Left lung (tissue), 14 donors: ENCODE measurements around the gene NTM. TPM values are rescaled to one million over a fixed set of nuclear protein-coding genes. Genes with fewer than 3 reads are reported as not detected.
A peak's percentile ranks its signal among the peaks of the same experiment; 100 is the strongest.

Source experiments
- ATAC-seq: fragments of 200-7000 bp; cut with Tn5 transposase; one replicate; pipeline ENCODE4 v1.9.1; 2020; ENCODE audit warnings: moderate library complexity
- DNase-seq, 4 donors: peaks; one replicate each; pipeline ENCODE4 v3.0.0-alpha.2; 2013 to 2020
- H3K27ac ChIP-seq, 2 donors: fragments of 200-600 bp; sonication (generic) in 1 of 2; one replicate each; pipeline versions ENCODE4 v1.5.0 to v1.8.0; 2020 to 2021
- H3K27me3 ChIP-seq, 2 donors: fragments of 200-600 bp; sonication (generic) in 1 of 2; one replicate each; pipeline versions ENCODE4 v1.5.0 to v1.8.0; 2020 to 2021
- H3K36me3 ChIP-seq, 2 donors: fragments of 200-600 bp; sonication (generic) in 1 of 2; one replicate each; pipeline versions ENCODE4 v1.5.0 to v1.8.0; 2020 to 2021
- H3K4me1 ChIP-seq, 2 donors: fragments of 200-600 bp; one replicate each; pipeline ENCODE4 v1.8.0; 2021
- H3K4me3 ChIP-seq, 2 donors: fragments of 200-600 bp; sonication (generic) in 1 of 2; one replicate each; pipeline versions ENCODE4 v1.5.0 to v1.8.0; 2020 to 2021; ENCODE audit warnings: mild to moderate bottlenecking in 1 of 2
- H3K9me3 ChIP-seq, 2 donors: fragments of 200-600 bp; sonication (generic) in 1 of 2; one replicate each; pipeline versions ENCODE4 v1.5.0 to v1.8.0; 2020 to 2021
- intact Hi-C, 2 donors: fragments of 100-400 bp; cut with DNase I; formaldehyde crosslinking; loops; one replicate each; pipeline versions ENCODE4 v1.11.2 to v1.14.2; 2022
- long read RNA-seq, 12 donors: library from polyadenylated mRNA in 2 of 12; unstranded in 2 of 12; transcript quantifications; one replicate each; pipeline ENCODE4 v2.0.0 and lab custom pipeline, GENCODE V29; 2019 to 2026
- polyA plus RNA-seq, 6 donors: library from polyadenylated mRNA; unstranded; fragments of 120-200 nt; gene quantifications; one replicate each; pipeline ENCODE4 v1.2.1, GENCODE V29; 2013; ENCODE audit not compliant: insufficient read length in 6 of 6
- total RNA-seq, 2 donors: library from RNA; stranded (reverse); fragmentation: NEBNext Ultra II Directional; extraction: Animal tissue kit (Norgen Biotek cat#: 25700); gene quantifications; one replicate each; pipeline ENCODE4 v1.2.1, GENCODE V29; 2021
- TF ChIP-seq, protein P1 (sequence below), 2 donors: fragments of 200-600 bp; sonication (generic) in 1 of 2; IDR thresholded peaks; one replicate each; pipeline versions ENCODE4 v1.5.0 to v1.8.0; 2021; ENCODE audit warnings: antibody characterized with exemption in 2 of 2
- donor health status: DM: no; HTN: yes; CAD: no.
- donor health status: DM: no; HTN: no; CAD: no.

NTM gene
- 10 to 100 TPM in 1 of 2 donors, 1 to 10 TPM in 1; 9.5 to 21.6 TPM for total RNA-seq
- 10 to 100 TPM; 16.3 to 31.0 (median 21.1) TPM for polyA plus RNA-seq
- long read RNA-seq, donor 1, partial matches to known transcripts, result 0 of 4 reads
- long read RNA-seq, donor 1, other reads (novel, unspliced or antisense), result 0 of 4 reads
- long read RNA-seq, donor 2, transcript NTM-206 (7 exons, 2,583 nt), result major isoform, 7 of 10 reads
- long read RNA-seq, donor 2, partial matches to known transcripts, result 0 of 10 reads
- long read RNA-seq, donor 2, other reads (novel, unspliced or antisense), result 0 of 10 reads
- long read RNA-seq, donor 3, partial matches to known transcripts, result 0 of 6 reads
- long read RNA-seq, donor 3, other reads (novel, unspliced or antisense), result 0 of 6 reads
- long read RNA-seq, donor 4, partial matches to known transcripts, result 0 of 1 reads
- long read RNA-seq, donor 4, other reads (novel, unspliced or antisense), result 1 of 1 reads
- long read RNA-seq, donor 5, partial matches to known transcripts, result 0 of 4 reads
- long read RNA-seq, donor 5, other reads (novel, unspliced or antisense), result 0 of 4 reads
- long read RNA-seq, donor 6, partial matches to known transcripts, result 0 of 2 reads
- long read RNA-seq, donor 6, other reads (novel, unspliced or antisense), result 0 of 2 reads
- long read RNA-seq, donor 7, partial matches to known transcripts, result 0 of 2 reads
- long read RNA-seq, donor 7, other reads (novel, unspliced or antisense), result 0 of 2 reads
- long read RNA-seq, donor 8, transcript NTM-206 (7 exons, 2,583 nt), result major isoform, 5 of 10 reads
- long read RNA-seq, donor 8, transcript NTM-221 (6 exons, 2,550 nt), result major isoform, 5 of 10 reads
- long read RNA-seq, donor 8, partial matches to known transcripts, result 0 of 10 reads
- long read RNA-seq, donor 8, other reads (novel, unspliced or antisense), result 0 of 10 reads
- long read RNA-seq, donor 9, result 0 reads
- long read RNA-seq, donor 10, partial matches to known transcripts, result 0 of 3 reads
- long read RNA-seq, donor 10, other reads (novel, unspliced or antisense), result 3 of 3 reads
- long read RNA-seq, donor 11, transcript NTM-206 (7 exons, 2,583 nt), result minor isoform, 7 of 113 reads
- long read RNA-seq, donor 11, transcript NTM-221 (6 exons, 2,550 nt), result major isoform, 45 of 113 reads
- long read RNA-seq, donor 11, partial matches to known transcripts, result 52 of 113 reads
- long read RNA-seq, donor 11, other reads (novel, unspliced or antisense), result 8 of 113 reads
- long read RNA-seq, donor 12, partial matches to known transcripts, result 0 of 3 reads
- long read RNA-seq, donor 12, other reads (novel, unspliced or antisense), result 0 of 3 reads

GRCh38 chr11:131370090-131370751 is at the start of gene NTM:
NTM (plus strand) TSS chr11:131370615.
- peak in 2 of 4 donors; percentile 62 to 73 for DNase-seq
- H3K27me3 ChIP-seq, result peaks cover 23 to 48% of the 10 kb centered on the region in 2 donors
- TF ChIP-seq, protein P1, sequence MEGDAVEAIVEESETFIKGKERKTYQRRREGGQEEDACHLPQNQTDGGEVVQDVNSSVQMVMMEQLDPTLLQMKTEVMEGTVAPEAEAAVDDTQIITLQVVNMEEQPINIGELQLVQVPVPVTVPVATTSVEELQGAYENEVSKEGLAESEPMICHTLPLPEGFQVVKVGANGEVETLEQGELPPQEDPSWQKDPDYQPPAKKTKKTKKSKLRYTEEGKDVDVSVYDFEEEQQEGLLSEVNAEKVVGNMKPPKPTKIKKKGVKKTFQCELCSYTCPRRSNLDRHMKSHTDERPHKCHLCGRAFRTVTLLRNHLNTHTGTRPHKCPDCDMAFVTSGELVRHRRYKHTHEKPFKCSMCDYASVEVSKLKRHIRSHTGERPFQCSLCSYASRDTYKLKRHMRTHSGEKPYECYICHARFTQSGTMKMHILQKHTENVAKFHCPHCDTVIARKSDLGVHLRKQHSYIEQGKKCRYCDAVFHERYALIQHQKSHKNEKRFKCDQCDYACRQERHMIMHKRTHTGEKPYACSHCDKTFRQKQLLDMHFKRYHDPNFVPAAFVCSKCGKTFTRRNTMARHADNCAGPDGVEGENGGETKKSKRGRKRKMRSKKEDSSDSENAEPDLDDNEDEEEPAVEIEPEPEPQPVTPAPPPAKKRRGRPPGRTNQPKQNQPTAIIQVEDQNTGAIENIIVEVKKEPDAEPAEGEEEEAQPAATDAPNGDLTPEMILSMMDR (IDR thresholded peaks at IDR 0.05), result no peak
- peak; percentile 85 for ATAC-seq
- no peaks in the 10 kb centered on the region for H3K4me1 ChIP-seq
- H3K27ac ChIP-seq, result no peak within 1 kb of the TSS
- intact Hi-C loops, result no loop called here
- no peaks in the 10 kb centered on the region for H3K36me3 ChIP-seq
- no peaks in the 10 kb centered on the region for H3K9me3 ChIP-seq
- peak within 1 kb of the TSS in 1 of 2 donors; percentile 0 for H3K4me3 ChIP-seq

DNA sequence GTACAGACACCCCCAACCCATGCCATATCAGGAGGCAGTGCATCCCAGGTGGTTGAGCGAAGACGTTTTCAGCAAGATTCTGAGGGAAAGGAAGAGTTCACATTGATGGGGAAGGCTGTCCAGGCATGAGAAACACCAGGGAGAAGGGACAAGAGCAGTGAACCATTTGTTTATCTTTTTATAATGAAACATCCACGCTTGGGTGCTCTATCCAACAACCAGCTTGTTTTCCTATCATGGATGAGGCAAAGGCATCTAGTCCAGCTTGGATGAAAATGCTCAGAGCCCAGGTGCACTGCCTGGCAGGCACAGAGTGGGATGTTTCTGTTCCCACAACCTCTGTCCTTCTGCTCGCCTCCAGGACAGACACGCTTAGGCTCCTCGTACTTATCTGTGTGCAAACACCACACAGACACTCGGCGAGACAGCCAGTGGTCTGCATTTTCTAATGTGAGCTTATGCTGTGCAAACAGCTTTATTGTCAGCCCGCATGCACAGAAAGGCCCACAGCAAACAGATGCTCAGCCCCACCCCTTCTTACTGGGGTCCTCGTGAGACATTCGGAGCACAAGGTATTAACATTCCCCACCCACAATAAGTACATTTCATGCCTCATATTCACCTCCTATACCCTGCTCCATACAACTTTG is 45.4 kb upstream of the NTM start:
- no peak for DNase-seq
- TF ChIP-seq, protein P1 (IDR thresholded peaks at IDR 0.05), result no peak
- Histone ChIP-seq H3K27ac (no peak overlapping the region), H3K4me3 (no peak overlapping the region), H3K9me3 (no peaks in the 10 kb centered on the region), H3K4me1 (no peaks in the 10 kb centered on the region), H3K36me3 (no peaks in the 10 kb centered on the region), H3K27me3 (no peaks in the 10 kb centered on the region)
- intact Hi-C loops, result no loop called here
- ATAC-seq, result no peak

DNA sequence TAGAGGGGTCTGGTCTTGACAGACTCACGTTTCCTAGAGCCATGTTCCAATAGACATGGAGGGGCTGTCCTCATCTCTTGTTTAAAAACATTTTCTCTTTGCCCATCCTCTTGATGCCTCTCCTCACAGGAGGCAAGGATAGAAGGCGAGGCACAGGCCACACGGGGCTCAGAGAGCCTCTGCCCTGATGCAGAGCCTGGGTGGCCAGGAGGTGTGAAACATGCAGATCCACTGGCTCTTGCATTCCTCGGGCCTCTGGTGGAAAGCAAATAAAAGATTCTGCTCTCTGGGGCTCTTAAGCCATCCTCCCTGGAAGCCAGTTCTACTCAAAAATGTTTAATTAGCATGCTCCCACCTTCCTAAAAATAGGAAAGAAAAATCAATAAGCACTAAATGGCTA is 43.6 kb upstream of the NTM start:
- Histone ChIP-seq H3K36me3 (no peaks in the 10 kb centered on the region), H3K4me3 (no peak overlapping the region), H3K9me3 (no peaks in the 10 kb centered on the region), H3K27ac (no peak overlapping the region), H3K4me1 (no peaks in the 10 kb centered on the region), H3K27me3 (no peaks in the 10 kb centered on the region)
- TF ChIP-seq, protein P1 (IDR thresholded peaks at IDR 0.05), result no peak
- no peak for ATAC-seq
- DNase-seq, result no peak
- intact Hi-C loops, result no loop called here

DNA sequence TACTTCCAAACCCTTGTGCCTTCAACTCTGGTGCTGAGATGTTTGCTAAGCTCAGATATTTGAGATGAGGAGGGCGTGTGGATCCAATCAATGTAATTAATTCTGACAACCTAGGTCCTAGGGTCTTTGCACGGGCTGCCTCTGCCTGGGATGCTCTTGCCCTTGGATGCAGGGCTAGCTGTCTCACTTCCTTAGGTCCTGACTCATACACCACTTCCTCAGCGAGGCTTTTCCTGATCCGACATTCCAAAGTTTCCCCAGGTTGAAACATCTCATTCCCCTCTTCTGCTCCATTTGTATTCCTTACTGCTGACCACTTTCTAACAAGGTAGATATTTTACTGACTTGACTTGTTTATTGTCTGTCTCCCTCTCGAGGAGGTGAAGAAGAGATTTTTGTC is 43.0 kb upstream of the NTM start:
- ATAC-seq (no peak), DNase-seq (no peak)
- H3K9me3 ChIP-seq, result no peaks in the 10 kb centered on the region
- no peak overlapping the region for H3K27ac ChIP-seq
- no peaks in the 10 kb centered on the region for H3K36me3 ChIP-seq
- TF ChIP-seq, protein P1 (IDR thresholded peaks at IDR 0.05), result no peak
- no peaks in the 10 kb centered on the region for H3K4me1 ChIP-seq
- intact Hi-C loops, result no loop called here
- H3K4me3 ChIP-seq, result no peak overlapping the region
- no peaks in the 10 kb centered on the region for H3K27me3 ChIP-seq
